Right forelimb (tissue), 1 donor: ENCODE measurements around the gene AGPAT1.

ENCODE experiments used
- DNase-seq: peaks from one replicate; pipeline ENCODE4 v3.0.0-alpha.2; 2018

AGPAT1 gene

DNA sequence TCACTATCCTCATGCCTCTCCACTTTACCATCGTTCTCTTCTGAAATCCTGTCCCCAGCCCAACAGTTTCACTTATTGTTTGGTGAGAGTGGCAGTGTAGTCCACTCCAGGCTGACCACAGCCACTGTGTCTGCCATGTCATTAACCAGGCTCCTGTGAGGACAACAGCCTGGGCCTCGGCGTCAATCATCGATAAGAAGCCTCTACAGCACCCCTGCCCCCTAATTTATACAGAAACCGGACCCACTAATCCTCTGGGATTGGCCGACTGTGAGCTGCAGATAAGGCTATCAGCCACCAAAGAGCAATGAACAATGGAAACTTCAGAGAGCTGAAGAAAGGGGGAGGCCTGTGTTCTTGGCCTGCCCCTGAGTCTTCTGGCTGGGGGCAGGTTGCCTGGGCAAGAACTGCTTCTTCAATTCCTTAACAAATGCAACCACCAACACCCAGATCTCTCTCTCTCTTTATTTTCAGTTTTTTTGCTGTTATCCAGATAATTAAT lies 8.1 kb downstream of the AGPAT1 start:
- DNase-seq = no peak

- no peak for DNase-seq
Measured at GRCh38 chr6:32167154-32167760, 8.6 kb downstream of the AGPAT1 start.

DNA sequence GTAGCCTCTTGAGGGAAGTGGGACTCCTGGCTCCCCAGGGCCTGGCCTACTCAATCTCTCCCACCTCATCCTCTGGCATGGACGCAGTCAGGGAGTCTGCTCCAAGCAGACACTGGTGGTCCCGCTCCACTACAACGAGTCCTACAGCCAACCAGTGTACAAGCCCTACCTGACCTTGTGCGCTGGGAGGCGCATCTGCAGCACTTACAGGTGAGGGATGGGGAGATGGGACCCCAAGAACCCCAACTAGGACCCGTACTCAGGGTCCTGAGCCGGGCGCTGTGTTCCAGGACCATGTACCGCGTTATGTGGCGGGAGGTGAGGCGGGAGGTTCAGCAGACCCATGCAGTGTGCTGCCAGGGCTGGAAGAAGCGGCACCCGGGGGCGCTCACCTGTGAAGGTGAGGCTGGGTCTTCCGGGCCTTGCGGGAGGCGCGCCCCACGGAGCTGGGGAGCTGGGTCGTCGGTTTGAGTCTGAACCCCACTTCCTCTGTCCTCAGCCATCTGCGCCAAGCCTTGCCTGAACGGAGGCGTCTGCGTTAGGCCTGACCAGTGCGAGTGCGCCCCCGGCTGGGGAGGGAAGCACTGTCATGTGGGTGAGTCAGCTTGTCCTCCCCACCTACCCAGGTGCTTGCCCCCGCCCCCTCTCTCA lies 9.3 kb downstream of the AGPAT1 start:
- no peak for DNase-seq

DNA sequence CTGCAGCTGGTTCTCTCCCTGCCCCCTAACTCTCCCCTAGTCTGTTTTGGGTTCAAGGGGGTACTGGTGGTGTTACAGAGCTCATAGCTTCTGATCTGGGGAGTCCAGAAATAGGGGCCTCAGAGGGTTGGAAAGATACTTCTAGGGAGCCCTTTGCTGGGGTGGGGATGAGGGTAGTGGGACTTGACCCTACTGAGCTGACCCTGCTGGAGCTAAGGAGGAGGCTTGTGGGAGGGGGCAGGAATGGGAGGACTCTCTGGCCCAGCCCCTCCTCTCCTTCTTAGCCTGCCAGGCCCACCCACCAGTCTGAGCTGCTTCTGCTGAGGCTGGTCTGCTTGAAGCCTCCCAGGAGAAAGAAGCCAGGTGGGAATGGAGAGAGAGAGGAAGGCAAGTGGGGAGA lies 11.6 kb downstream of the AGPAT1 start, which contains the start of gene EGFL8:
EGFL8 (plus strand) TSS at position 301 of the 400 bp plus-strand sequence. CDS start 1,571 bp downstream, outside the sequence.
- DNase-seq = no peak

DNA sequence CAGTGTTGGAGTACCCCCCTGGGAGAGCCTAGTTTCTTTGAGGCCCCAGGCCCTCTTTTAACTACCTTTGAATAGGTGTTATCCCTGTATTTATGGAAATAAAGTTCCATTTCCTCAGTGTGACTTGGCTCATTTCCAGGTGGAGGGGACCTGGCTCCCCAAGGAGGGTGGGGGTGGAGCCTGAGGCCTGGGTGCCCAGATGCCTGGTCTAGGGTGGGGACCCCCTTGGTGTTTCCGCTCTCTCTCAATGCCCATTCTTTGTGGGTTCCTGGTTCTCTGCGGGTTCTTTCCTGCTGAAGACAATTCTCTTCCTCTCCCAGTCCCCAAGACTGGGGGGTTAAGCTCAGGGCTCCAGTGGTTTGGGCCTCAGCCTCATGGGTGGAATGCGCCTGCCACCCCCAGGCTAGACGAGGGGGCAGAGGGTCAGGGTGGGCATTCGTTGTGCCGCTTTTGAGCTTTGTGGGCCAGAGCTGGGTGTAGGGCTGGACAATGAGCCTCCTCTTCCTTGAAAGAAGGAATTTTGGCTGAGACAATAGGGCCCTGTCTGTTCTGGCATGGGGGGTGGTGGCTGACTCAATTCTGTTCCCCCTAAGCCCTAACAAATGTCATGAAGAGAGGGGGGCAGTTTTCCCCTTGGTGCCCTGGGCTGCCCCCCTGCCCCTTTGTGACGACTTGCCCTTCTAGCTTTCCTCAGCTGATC lies 12.2 kb downstream of the AGPAT1 start:
- DNase-seq = no peak

- no peak for DNase-seq
Measured at GRCh38 chr6:32158052-32158451, 17.8 kb downstream of the AGPAT1 start.

DNA sequence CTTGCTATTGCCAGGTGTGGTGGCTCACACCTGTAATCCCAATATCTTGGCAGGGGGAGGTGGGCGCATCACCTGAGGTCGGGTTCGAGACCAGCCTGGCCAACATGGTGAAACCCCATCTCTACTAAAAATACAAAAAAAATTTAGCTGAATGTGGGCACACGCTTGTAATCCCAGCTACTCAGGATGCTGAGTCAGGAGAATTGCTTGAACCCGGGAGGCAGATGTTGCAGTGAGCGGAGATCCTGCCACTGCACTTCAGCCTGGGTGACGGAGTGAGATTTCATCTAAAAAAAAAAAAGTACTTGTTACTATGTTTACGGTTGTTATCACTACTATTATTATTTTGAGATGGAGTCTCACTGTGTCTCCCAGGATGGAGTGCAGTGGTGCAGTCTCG lies 19.0 kb downstream of the AGPAT1 start:
- no peak for DNase-seq

GRCh38 chr6:32154514-32155161 lies 21.2 kb downstream of the AGPAT1 start:
- no peak for DNase-seq

- DNase-seq = peak; percentile 94
Measured at GRCh38 chr6:32153564-32154513, 22.0 kb downstream of the AGPAT1 start, which contains the start of gene PPT2. Gene PPT2 (plus strand): TSS chr6:32154141. CDS start chr6:32154595, 454 bp downstream.

DNA sequence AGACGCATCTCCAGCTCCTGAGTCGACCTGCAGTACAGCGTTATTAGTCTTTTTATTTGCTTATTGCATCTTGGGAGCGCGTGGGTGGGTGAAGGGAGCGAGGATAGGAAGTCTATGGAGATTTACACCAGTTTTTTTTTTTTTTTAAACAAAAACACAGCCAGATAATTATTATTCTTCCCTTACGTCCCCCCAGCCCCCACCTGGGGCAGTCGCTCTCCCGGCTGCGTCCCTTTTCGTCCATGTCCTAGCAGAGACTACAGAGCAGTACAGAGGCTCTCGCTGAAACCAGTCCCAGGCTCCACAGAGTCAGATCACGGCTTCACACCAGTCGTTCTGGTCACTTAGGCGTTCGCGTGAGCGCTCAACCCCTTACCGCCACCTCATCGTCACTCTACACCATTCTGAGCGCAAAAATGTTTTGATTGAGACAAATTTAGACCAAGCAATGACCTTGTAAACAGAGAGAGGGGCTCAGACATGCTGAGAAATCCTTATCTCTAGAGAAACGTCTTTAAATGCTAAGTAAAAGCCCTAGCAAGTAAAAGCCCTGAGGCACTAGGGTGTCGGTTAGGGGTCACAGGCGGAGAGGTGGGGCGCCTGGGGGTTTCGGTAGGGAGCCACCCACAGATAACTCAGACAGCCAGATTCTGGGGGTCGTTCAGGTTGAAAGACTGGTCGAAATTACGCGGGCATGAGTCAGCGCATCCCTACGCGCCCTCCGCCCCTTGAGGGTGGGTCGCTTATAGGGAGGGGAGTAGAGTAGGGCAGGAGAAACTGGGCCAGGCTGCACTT lies 22.9 kb downstream of the AGPAT1 start:
- DNase-seq = no peak

DNA sequence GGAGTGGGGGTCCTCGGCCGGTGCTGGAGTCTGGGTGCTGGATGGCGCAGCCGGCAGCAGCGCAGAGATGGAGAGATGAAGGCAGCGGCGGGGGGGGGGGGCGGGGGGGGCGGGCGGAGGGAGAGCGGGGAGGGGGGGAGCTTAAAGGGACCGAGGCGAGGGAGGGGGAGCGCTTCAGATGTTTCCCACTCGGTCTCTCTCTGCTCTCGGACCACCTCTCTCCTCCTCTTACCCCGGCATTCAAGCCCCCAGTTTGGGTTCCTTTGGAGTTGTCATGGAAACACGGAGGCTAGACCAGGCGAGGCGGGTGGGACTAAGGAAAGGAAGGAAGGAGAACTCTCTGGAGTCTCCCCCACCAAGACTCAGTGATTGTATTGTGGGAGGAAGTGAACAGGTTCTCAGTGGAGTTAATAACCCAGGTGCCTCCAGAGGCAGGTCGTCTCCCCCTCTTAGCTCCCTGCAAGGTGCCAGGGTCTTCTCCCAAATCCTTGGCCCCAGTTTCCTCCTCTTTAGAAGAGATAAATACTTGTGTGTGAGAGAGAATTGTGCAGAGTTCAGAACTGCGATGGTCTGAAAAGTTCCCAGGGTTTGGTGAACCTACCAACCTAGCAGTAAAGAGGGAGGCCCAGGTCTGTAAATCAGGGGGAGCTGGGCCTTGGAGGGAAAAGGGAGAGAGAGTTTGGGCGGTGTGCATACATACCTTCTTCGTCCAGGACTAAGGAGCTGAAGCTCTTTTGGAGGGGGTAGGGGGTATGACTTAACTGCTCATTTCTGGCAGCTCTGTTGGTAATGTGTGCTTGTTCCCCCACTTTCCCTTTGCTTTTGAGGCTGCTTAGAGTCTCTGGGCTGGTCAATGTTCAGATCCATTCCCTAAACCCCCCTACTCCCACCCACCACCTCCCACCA lies 23.8 kb downstream of the AGPAT1 start, which contains the start of gene PRRT1:
PRRT1 (minus strand) TSS at position 77 of the 906 bp plus-strand sequence. CDS start 112 bp downstream, outside the sequence.
- DNase-seq = no peak

DNA sequence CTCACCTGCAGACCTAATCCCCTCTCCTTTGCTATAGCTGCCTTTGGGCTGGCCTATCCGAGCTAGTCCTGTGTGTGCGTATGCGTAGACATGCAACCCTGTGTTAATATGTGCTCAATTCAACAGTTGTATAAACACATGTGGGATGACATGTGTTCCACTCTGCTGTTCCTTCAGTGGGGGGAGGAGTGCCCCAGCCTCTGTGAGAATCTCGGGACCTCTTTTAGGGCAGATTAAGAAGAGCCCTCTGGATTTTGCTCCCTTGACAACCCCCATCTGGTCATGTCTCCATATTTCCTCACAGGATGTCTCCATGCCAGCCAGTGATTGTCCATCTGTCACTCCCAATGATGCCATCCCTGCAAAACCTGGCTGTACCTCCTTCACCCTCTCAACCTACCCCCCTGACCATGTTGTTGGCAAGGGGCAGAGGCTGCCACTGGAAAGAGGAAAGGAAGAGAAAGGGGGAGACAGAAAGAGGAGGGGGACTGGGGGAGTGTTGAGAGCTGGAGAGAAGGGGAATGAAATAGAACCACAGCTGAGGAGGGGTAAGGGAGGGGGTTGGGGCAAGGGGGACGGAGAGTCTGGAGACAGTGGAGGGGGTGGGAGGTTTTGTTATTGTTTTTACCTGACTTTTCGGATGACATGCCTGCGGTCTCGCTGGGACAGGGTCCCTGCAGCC lies 24.6 kb downstream of the AGPAT1 start:
- no peak for DNase-seq

- no peak for DNase-seq
Measured at GRCh38 chr6:32149932-32150870, 25.7 kb downstream of the AGPAT1 start.

- no peak for DNase-seq
Measured at GRCh38 chr6:32149092-32149755, 26.7 kb downstream of the AGPAT1 start.

GRCh38 chr6:32148289-32149091 lies 27.4 kb downstream of the AGPAT1 start:
- peak; percentile 77 for DNase-seq

DNA sequence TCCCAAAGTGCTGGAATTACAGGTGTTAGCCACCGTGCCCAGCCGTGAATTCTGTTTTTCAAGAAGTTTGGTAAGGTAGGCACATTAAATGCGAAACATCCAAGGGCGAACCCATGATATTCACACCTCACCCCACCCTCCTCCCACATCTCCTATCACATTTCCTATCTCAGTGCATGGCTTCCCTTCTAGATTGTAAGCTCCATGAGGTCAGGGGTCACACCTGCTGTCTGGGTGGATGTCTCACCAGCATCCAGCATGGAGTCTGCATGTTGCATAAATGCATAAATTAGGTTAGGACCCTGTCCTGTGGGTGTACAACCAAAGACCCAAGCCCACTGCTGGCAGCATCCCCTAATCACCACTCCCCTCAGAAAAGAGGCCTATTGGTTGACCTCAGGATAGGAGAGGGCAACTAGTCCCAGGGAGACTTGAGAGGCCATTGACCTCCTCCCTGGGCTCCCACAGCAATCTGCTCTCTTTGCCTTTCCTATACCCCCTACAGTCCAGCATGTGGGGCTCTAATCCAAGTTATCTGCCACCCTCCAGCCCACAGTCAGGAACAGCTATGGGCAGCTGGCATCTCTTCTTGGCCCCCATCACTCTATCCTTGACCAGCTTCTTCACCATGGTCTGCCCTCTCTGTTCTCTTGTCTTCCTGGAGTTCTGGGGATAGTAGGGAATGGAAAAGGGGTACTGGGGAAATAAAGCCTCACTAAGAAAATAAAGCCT lies 28.3 kb downstream of the AGPAT1 start:
- no peak for DNase-seq
